BE2C (cell line): ENCODE results near the gene INHA.

Source experiments
- DNase-seq: peaks from one replicate; pipeline ENCODE4 v3.0.0-alpha.2; 2020
- H3K27me3 ChIP-seq: fragments of 250-450 bp; sonication (Bioruptor Pico); 2 replicates; pipeline ENCODE4 v1.5.1; 2020; ENCODE audit warnings: mild to moderate bottlenecking
- H3K36me3 ChIP-seq: fragments of 250-450 bp; sonication (Bioruptor Pico); 2 replicates; pipeline ENCODE4 v1.5.1; 2020; ENCODE audit warnings: mild to moderate bottlenecking
- H3K4me1 ChIP-seq: fragments of 250-450 bp; sonication (Bioruptor Pico); 2 replicates; pipeline ENCODE4 v1.5.1; 2020
- H3K4me3 ChIP-seq: 2 replicates; pipeline ENCODE4 v1.5.1; 2011; ENCODE audit warnings: low read depth, low read length
- H3K9me3 ChIP-seq: fragments of 250-450 bp; sonication (Bioruptor Pico); 2 replicates; pipeline ENCODE4 v1.5.1; 2020
- TF ChIP-seq, protein P1 (sequence below): IDR thresholded peaks from 2 replicates; pipeline ENCODE4 v1.5.1; 2012; ENCODE audit warnings: mild to moderate bottlenecking, low read depth, low read length

INHA gene

DNA sequence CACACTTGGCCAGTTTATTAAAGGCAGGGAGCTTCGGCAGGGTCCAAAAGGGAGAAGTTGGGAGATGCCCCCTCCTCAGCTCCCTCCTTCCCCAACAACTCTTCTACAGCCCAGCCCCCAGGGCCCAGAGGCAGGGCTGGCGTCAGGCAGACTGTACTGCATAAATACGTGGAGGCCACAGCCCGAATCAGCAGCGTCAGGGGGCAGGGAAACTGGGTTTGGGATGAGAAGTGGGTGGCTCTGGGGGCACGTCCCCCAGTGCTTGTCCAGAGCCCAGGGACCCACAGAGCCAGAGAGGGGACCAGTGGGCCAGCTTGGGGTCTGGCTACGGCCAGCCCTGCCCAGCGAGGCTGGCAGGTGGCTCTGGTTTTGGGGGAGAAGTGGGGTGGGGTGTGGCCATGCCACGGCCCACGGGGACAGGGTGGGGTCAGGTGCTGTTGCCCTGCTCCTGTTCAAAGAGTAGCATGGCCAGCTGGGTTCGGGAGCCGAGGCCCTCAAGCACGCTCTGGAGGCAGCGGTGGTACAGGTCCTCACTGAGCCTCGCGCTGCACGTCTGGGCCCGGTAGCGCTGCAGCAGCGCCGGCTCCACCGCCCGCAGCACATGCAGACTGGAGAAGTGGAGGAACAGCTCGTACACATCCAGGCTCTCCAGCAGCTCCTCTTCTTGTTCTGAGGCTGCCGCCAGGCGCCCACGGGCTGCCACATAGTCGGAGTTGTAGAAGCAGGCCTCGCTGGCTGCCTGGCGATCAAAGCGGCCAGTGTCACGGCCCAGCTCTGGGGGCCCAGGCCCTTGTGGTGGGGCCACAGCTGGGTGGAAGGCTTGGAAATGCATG is 32.9 kb upstream of the INHA start:
- Histone ChIP-seq H3K4me3 (no peak overlapping the region), H3K9me3 (no peaks in the 10 kb centered on the region), H3K36me3 (peaks cover 26% of the 10 kb centered on the region), H3K4me1 (no peaks in the 10 kb centered on the region; the same call in none of the 2 replicates), H3K27me3 (no peaks in the 10 kb centered on the region)
- no peak for DNase-seq
- TF ChIP-seq, protein P1, sequence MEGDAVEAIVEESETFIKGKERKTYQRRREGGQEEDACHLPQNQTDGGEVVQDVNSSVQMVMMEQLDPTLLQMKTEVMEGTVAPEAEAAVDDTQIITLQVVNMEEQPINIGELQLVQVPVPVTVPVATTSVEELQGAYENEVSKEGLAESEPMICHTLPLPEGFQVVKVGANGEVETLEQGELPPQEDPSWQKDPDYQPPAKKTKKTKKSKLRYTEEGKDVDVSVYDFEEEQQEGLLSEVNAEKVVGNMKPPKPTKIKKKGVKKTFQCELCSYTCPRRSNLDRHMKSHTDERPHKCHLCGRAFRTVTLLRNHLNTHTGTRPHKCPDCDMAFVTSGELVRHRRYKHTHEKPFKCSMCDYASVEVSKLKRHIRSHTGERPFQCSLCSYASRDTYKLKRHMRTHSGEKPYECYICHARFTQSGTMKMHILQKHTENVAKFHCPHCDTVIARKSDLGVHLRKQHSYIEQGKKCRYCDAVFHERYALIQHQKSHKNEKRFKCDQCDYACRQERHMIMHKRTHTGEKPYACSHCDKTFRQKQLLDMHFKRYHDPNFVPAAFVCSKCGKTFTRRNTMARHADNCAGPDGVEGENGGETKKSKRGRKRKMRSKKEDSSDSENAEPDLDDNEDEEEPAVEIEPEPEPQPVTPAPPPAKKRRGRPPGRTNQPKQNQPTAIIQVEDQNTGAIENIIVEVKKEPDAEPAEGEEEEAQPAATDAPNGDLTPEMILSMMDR: no peak

DNA sequence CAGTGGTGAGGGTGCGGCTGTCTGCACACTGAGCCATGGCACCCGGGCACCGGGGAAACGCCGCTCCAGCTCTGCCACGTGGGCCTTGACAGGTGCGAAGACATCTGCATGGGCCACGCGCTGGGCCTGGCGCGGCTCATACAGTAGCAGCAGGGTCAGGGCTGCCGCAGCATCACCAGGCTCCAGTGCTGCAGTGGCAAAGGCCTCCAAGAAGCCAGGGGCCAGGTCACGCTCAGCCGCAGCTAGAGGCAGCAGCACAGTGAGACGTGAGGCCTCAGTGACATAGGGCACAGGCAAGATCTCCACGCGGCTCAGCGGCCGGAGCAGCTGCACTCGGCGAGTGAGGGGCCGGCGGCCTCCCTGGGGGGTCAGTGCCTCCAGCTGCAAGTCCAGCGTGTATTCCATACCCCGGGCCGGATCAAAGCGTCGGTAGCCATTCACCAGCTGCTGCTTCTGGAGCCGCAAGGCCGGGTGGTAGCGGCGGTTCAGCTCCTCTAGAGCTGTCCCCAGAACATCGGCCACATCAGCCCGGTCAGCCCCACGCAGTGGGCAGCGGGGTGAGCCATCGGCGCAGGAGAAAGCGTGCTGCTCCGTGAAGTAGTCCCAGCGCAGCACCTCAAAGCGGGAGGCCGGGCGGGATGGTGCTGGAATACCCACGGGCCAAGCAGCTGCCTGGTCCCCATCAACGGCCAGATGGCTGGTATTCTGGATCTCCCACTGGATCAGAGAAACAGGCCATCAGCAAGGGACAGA is 32.0 kb upstream of the INHA start:
- H3K36me3 ChIP-seq: peaks cover 26% of the 10 kb centered on the region
- no peak for DNase-seq
- H3K27me3 ChIP-seq: no peaks in the 10 kb centered on the region
- H3K4me1 ChIP-seq: no peaks in the 10 kb centered on the region; the same call in none of the 2 replicates
- no peak overlapping the region for H3K4me3 ChIP-seq
- no peaks in the 10 kb centered on the region for H3K9me3 ChIP-seq
- TF ChIP-seq, protein P1: no peak

DNA sequence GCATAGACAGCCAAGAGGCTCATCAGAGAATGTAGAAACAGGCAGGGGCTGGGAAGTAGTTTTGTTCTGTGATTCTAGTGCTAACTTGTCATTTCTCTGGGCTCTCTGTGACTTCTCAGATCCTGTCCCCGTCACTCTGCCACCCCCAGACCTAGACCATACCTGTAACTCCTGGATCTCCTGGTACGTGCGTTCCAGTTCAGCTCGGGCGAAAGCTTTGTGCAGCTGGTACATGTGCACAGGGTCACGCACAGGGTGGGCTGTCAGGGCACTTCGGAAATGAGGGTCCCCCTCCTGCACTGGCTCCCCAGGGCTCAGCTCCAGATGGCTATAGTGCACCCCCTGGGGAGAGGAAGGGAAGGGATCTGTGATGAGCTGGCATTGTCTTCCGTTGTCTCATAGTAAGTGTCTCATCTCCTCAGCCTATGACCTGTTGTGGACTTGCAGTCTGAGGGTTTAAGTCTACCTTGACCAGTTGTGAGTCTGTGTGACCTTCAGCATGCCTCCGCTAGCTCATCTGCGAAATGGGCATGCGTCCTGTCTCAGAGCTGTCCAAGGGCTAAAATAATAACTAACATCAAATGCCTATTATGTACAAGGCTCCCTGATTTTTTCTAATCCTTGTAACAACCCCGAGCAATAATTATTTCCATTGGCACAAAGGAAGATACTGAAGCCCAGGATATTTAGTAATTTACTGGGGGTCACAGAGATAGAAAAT is 31.2 kb upstream of the INHA start:
- Histone ChIP-seq H3K4me3 (no peak overlapping the region), H3K36me3 (peaks cover 26% of the 10 kb centered on the region)

DNA sequence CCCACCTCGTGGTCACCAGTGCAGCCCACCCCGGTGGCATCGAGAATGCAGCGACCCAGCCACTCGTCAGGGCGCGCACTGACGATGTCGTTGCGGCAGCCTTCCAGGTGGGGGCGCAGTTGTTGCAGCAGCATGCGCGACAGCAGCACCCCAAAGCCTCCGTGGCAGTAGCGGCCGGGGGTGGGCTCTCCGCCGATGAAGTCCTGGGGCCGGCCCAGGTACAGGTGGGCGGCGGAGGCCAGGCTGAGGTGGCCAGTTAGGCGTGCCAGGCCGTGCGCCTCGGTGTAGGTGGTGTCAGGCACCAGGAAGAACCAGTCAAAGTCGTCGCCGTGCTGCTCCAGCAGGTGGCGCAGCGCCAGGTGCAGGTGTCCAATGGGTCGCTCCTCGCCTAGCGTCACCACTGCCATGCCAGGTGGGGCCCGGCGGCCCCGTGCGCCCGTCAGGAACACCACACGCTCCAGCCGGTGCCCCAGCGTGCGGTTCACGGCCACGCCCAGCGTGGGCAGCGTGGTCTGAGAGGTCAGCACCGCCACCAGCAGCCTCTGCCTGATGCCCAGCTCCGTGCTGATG is 30.4 kb upstream of the INHA start:
- H3K9me3 ChIP-seq: no peaks in the 10 kb centered on the region
- peaks cover 26% of the 10 kb centered on the region for H3K36me3 ChIP-seq
- peak; percentile 86 for DNase-seq
- H3K27me3 ChIP-seq: no peaks in the 10 kb centered on the region
- H3K4me3 ChIP-seq: peak overlapping the region; percentile 90
- TF ChIP-seq, protein P1: peak; percentile 94
- no peaks in the 10 kb centered on the region; the same call in 1 of the 2 replicates for H3K4me1 ChIP-seq

More for the DNA sequence above, 31.2 kb upstream of the INHA start:
- no peaks in the 10 kb centered on the region for H3K9me3 ChIP-seq
- no peaks in the 10 kb centered on the region; the same call in none of the 2 replicates for H3K4me1 ChIP-seq
- DNase-seq: no peak
- no peaks in the 10 kb centered on the region for H3K27me3 ChIP-seq
- TF ChIP-seq, protein P1: no peak

DNA sequence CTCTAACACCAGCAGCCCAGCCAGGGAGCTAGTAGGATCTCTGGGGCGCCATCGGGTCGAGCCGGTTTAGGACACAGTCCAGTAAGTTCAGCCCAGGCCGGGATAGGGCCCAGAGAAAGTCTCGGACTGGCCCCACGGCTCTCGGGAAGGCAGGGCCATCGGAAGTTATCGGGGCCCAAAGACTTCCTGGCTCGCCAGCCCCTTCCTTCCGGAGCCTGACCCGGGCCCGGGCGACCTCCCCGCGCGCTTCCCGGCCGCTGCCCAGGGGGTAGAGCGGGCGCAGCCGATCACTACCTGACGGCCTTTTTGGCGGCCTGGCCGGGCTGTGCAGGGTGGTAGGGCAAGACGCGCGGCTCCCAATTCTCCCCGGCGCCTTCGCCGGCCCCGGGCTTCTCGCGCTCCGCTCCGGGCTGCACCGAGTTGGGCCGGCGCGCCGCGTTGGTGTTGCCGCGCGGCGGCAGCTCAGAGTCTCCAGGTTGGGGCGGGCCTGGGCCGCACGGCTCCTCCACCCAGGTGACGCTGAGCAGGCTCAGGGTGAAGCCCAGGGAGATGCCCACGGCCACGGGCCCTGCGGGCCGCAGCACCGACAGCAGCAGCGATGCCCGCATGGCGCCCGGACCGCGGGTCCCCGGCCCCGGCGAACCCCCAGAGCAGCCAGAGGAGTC is 29.0 kb upstream of the INHA start:
- Histone ChIP-seq H3K9me3 (no peaks in the 10 kb centered on the region), H3K4me1 (no peaks in the 10 kb centered on the region; the same call in 1 of the 2 replicates), H3K36me3 (peaks cover 26% of the 10 kb centered on the region), H3K4me3 (peak overlapping the region; percentile 90), H3K27me3 (no peaks in the 10 kb centered on the region)
- TF ChIP-seq, protein P1: no peak
- no peak for DNase-seq
